Panc1 (cell line): ENCODE data around the gene DIS3L2.

Experiments
- CTCF ChIP-seq: fragments of 450-650 bp; IDR thresholded peaks from 2 replicates; pipeline ENCODE4 v1.5.1; 2017; ENCODE audit warnings: mild to moderate bottlenecking
- POLR2AphosphoS5 ChIP-seq: IDR thresholded peaks from 2 replicates; pipeline ENCODE4 v1.6.1; 2012; ENCODE audit warnings: mild to moderate bottlenecking, low read depth, low read length, moderate library complexity

- TF ChIP-seq CTCF (no peak), POLR2AphosphoS5 (no peak)
Observed at GRCh38 chr2:232263295-232263694, 301.8 kb downstream of the DIS3L2 start.
